ENCODE results near the gene ZBTB16.
A peak's percentile ranks its signal among the peaks of the same experiment; 100 is the strongest.

ZBTB16 gene

DNA sequence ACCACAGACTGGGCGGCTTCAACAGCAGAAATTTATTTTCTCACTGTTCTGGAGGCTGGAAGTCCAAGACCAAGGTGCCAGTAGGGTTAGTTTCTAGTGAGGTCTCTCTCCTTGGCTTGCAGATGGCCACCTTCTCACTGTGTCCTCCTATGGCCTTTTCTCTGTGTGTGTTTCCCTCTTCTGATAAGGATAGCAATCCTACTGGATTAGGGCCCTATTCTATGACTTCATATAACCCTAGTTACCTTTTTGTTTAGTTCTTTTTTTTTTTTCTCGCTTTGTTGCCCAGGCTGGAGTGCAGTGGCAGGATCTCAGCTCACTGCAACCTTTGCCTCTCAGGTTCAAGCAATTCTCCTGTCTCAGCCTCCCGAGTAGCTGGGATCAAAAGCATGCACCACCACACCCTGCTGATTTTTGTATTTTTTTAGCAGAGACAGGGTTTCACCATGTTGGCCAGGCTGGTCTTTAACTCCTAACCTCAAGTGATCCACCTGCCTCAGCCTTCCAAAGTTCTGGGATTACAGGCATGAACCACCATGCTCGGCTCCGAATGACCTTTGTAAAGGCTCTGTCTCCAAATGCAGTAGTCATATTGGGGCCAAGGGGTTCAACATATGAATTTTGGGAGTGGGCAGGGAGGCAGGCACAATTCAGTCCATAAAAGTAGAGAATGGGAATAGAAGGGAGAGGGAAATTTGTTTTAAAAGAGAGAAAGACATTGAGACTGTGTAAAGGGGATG, 211.2 kb downstream of the ZBTB16 start:
- no peak for DNase-seq

DNA sequence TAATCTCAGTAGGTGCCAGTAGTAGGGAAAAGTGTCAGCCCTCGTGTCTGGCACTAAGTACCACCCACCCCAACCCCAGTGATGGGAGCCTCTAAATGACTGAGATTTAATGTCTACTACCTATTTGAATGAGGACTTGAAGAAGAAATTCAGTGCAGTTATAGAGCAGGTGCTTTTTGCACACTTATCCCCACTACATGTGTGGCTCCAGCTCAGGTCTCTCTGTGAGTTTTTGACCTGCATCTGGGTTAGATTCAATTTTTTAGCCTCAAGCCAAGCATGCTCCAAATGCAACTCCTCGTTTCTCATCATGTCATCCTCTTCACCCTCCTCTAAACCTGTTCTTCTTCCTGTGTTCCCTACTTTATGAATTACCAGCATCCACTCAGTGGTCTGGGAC, 211.8 kb downstream of the ZBTB16 start:
- DNase-seq, result no peak

DNA sequence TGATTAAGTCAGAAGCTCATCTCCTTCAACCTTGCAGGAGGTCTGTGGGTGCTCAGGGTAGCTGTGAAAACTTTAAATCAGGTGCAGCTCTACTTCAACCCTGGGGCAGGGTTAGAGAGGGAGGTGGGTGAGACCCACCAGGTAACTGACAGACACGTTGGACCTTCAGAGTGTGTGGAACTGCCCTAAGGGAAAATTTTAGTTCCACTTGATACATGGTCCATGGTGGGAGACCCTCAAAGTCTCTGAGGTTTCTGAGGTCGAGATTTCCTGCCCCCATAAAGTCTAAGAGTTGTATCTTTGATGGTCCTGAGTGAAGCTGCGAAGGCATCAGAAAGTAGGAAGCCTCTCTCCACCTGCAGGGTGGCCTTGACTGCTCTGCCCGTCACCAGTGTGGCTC, 212.8 kb downstream of the ZBTB16 start:
- no peak for DNase-seq

DNA sequence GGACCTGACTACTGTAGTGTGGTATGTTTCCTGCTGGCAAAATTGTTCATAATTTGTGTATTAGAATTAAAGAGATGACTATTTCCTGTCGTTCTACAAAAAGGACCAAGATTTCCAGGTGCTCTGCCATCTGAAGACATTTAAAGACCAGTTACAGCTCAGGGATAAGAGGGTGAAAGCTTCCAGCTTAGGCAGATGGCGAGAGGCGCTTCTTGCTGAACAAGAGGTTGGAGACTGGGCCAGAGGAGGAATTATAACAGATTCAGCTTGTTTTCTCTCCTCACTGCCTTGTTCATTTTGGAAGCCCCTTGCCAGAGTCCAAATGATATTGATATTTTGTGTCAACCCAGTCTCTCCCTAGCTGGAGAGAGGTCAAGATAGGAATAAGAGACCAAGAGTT, 213.6 kb downstream of the ZBTB16 start:
- DNase-seq, result no peak

DNA sequence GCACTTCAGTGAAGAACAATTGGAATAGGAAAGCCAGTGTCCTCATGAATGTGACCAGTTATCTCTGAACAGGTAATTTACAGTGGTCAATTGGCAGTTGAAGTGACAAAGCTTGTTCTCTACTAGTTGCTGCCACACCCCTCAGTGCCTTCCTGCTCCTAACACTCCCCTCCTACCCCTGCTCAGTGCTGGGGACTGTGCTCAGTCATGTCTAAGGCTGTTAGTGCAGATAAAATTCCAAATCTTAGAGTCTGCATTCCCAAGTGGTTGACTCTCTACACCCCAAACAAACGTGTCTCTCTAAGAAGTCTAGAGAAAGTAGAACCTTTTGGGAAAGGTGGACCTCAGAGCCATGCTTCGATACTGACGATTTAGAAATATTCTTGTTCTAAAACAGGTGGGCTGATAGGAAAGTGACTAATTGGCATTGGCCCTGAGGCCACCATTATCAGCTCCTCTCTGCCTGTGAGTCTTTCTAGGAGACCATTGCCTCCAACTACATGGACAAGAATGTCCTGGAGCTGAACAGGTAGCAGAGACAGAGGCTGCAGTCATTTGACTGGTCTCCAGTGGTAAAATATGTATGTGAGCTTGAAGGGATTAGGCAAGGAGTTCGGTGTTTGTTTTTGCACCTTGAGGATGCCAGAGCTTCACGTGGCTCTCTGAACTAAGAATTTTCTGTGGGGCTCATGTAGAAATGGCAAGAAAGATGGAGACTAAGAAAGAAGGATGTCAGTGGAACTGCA, 214.6 kb downstream of the ZBTB16 start:
- no peak for DNase-seq

DNA sequence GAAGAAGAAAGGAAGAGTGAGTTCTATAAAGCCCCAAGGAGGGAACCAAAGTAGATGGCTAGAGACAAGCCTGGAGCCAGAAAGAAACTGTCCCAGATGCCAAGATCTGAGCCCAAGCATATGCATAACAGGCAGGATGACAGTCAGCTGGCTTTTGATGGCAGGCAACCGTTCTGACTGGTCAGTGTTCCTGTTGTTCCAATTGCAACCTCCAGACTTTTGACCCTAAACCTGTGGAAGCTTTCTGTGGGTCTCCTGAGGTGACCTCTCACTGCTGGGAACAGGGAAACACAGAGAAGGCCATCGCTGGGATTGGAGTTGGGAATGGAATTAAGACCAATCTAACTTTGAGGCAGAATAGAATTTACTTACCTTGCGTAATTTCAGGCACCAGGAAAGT, 215.1 kb downstream of the ZBTB16 start:
- no peak for DNase-seq

DNA sequence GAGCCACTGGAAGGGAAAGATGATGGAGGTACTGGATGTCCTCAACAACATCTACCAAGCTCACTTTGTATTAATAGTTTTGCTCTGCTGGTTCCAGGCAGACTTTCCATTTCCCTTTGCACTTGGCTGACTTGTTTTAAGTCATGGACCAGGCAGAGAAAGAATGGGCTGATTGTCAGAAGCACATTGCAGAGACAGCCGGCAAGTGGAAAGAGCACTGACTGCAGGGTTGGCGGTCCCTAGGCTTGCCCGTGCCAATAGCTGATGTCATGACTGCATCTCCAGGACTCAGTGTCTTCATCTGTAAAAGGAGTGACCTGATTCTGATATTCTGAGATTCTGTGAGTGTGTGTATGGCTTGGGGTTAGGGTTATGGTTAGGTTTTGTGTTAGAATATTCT, 215.8 kb downstream of the ZBTB16 start:
- DNase-seq, result no peak

DNA sequence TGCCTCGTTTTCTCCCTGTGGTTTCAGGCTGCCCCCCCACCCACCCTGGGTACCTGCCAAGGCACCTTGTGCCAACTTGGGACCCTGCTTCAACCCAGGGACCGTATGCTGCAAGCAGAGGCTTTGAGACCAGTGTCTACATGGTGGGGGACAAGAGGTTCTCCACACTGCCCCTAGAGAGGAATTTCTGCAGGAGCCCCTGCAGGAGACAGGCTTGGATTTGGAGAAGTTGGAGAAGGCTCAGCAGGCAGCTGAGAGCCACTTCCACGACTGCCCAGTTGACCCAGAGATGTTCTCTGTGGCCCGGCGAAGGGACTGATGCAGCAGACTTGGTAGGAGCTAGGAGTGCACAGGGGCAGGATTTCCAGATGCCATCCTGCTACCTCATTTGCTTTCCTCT, 216.6 kb downstream of the ZBTB16 start:
- no peak for DNase-seq

DNA sequence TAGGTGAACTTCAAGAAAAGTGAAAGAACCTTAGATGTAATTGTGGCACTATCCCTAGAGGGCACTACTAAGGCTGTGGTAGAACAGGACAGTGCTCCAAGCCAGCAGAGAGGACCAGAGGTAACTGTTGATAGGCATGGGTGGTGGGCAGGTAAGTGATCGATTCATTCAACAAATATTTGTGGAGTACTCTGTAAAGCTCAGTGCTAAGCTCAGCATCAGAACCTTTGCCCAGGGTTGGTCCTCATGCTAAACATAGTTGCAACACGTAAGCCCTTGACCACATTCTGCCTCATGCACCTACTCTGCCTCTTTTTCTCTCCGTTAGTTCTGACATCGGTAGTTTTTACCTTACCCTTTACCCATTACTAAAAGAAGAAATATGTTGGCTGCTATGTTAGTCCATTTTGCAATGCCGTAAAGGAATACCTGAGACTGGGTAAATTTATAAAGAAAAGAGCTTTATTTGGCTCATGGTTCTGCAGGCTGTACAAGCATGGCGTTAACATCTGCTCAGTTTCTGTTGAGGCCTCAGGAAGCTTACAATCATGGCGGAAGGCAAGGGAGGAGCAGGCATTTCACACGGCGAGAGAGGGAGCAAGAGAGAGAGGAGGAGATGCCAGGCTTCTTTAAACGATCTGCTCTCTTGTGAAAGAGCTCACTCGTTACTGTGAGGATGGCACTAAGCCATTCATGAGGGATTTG, 218.3 kb downstream of the ZBTB16 start:
- DNase-seq, result no peak

DNA sequence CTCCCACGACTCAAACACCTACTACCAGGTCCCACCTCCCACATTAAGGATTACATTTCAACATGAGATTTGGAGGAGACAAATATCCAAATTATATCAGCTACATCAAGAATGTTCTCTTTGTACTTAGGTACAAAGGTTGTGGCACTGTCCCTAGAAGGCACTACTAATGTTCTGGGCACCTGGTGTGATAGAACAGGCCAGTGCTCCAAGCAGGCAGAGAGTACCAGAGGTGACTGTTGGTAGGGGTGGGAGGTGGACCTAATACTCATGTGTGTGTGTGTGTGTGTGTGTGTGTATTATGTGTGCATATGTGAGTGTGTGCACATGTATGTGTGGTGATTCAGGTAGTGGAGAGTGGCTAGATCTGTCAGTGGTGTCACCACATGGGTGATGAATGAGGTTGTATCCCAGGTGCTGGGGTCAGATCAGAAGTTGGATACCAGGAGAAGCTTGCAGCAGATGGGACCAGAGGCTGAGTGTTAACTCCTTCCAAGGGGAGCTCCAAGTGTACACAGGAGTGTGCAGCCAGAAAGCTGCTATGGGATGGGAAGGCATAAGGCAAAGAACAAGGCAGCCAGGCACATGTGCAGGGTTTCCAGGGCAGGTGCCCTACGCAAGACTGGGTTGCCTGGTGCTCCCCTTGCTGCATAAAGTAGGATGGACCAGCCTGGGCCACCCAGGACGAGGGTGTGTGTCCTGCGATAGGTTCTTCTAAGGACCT, 219.0 kb downstream of the ZBTB16 start:
- no peak for DNase-seq

DNA sequence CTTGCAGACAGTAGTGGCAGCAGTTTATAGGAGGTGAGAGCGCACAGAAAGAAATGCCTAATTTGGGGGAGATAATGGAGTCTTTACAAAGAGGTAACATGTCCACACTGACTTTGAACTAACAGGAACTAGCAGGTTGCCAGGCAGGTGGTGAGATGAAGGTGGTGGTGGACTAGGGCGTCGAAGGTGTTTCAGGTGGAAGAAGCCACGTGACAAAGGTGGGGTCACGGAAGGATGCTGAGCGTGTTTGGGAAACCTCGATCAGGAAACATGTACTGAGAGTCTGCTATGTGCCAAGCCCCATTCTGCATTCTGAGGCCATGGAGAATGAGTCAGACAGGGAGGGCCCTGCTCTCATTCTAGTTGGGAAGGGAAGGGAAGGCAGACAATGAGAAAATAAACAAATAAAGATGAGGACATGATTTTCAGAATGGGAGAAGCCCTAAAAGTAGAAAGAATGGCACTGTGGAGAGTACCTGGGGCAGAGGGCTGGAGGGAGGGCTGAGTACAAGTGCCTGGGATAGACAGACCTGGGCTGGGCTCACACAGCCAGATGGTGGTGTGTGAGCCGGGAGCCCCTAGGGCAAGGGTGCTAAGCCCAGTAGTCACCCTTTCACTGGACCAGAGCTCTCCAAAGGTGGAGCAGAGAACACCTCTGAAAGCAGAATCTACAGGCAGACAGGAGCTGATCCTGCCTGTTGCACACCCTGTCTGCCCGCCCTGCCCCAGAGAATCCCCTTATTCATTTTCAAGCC, 220.5 kb downstream of the ZBTB16 start:
- no peak for DNase-seq

DNA sequence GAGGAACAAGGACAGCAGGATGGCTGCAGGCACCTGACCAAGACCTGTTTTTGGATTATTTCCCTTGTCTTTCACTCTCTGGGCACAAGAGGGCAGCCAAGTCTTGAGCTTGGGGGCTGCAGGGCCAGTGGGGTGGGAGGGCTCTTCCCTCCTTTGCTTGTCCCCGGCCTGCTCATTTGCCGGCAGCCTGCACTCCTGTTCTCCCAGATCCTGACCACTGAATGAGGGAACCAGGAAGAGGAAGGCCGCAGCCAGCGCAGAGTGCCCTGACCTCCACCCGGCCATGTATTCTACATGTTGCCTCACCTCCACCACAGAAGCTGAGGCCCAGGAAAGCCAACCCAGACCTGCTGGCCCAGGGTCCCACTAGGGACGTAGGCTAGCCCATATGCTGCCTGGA, 221.2 kb downstream of the ZBTB16 start:
- DNase-seq, result peak; percentile 79

DNA sequence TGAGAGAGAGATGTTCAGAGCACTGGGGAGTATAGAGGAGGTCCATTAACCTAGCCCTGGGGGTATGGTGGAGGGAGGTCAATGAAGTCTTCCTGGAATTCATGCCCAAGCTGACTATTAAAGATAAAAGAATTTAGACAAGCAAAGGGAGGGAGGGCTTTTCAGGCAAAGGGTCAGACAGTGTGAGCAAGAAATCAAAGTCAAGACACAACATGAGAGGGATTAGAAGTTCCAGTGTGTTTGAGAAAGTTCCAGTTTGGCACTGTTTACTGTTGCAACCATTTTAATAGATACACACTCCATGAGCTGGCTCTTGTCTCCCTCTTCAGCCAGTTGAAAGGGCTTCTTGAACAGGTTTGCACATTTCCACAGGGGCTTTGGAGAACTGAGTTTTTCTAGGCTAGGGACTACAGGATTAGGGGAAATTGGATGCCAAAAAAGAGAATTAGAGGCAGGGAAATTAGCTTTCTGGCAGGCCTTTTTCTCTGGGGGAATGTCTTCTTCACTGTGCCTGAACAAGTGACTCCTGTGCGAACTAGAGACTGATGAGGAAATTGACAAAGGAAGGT, 222.0 kb downstream of the ZBTB16 start:
- no peak for DNase-seq

DNA sequence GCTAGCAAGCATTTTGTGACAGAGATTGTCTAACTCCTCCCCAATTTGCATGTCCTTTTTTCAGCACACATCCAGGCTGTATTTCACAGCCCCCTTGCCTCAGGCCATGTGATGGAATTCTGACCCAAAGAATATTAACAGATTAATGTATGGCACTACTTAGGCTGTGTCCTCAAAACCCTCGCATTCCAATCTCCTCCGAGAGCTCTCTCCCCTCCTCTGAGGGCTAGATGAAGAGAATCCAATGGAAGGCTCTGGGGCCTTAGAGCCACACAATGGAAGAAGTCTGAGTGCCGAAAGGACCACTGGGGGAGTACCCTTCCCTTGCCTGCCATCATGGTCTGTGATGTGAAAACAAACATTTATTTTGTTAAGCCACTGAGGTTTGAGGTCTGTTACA, 223.0 kb downstream of the ZBTB16 start:
- no peak for DNase-seq

DNA sequence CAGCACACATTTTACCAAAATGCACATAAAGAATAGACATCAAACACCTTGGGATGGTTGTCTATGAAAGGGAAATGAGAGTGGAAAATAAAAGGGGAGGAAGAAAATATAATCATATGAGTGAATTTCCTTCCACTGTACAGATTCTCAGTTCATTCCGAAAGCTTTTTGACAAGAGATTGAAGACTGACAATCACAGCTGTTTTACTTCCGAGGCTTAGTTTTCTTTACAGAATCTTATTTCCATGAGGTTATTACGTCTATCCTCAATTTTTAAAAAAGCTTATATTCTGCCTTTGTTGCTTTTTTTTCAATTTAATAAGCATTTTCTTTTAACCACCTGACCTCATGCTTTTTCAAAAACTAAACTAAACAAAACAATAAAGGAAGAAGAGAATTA, 223.9 kb downstream of the ZBTB16 start:
- no peak for DNase-seq

DNA sequence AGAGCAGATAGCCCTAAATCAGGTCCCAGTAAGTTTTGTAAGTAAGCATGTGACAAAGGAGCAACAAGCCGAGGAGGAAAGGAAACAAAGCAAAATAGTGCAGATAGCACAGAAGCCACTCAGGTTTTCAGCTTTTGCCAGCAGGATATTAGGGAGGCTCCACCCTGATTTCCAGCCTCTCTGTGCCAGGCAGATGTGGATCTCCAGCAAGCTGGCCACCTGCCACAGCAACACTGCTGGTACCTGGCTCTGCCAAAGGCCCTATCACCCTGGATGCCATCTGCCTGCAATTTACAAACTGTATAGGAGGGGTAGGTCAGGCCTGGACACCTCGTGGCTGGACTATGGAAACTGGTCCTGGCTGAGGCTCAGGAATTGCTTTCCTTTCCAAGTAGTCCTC, 224.5 kb downstream of the ZBTB16 start:
- no peak for DNase-seq

DNA sequence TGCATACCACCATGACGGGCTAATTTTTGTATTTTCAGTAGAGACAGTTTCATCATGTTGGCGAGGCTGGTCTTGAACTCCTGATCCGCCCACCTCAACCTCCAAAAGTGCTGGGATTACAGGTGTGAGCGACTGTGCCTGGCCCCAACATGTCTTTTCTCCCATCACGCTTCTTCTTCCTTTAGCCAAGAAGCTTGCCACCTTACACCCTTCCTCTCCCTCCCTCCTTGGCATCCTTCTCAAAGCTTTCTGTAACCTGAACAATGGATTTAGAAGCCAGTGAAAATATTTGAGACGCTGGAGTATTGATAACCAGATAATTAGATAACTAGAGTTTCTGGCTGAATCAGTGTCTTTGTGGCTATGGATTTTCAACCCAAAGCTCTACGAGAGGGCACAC, 225.4 kb downstream of the ZBTB16 start:
- DNase-seq, result no peak

DNA sequence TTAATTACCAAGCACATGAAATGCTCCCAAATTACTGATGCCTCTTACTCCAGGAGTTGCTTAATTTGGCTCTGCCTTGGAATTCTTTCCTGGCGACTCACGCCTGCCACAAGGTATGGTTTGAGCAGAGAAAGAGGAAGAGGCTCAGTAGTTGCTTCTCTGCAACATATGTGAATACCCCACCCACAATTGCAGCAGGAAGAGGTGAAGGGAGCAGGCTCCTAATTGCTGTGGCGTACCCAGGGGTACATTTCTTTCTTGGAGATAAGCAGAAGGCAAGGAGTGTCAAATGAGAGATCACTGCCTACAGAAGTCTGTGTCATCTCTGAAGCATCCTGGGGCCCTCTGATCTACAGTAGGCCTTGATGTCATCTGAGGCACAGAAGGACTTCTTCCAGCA, 226.1 kb downstream of the ZBTB16 start:
- no peak for DNase-seq

DNA sequence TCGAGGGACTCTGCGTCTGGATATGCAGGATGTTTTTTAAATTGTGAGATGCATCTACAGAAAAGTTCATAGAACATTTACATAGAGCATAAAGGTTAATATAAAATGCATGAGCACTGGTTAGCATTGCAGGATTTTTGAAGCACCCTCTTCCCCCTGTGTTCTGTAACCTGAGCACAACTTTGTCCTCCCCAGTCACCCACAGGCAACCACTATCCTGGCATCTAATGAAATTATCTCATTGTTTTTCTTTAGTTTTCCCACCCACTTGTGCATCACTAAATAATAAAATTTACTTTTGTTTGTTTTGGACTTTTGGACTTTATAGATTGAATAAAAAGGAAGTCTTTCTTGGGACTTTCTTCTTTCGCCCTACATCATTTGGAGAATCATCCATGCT, 226.7 kb downstream of the ZBTB16 start:
- DNase-seq, result no peak

DNA sequence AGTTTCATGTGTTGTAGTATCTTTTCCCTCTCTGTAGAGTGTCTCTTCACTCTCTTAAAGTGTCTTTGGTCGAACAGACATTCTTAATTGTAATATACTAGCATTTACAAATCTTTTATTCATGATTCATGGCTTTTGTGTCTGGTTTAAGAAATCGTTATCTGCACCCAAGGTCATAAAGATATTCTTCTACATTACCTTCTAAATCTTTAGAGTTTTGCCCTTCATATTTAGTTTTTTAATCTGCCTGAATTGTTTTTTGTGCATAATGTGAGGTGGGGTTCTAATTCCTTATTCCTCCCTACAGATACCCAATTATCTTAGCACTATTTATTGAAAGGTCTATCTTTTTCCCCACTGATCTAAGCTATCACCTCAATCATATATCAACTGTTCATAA, 227.6 kb downstream of the ZBTB16 start:
- DNase-seq, result no peak

DNA sequence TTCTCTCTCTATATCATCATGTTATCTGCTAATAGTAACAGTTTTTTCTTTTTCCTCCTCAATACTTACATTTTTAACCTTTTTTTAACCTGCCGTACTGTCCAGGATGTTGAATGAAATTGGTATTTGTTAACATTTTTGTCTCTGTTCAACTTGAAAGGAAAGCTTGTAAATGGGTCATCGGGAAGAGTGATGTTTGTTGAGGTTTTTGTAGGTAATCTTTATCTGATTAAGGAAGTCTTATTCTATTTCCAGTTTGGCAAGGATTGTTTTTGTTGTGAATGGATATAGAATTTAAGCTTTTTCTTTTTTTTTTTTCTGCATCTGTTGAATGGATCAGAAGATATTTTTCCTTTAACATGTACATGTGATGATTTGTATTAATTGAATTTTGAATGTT, 228.6 kb downstream of the ZBTB16 start:
- DNase-seq, result no peak

DNA sequence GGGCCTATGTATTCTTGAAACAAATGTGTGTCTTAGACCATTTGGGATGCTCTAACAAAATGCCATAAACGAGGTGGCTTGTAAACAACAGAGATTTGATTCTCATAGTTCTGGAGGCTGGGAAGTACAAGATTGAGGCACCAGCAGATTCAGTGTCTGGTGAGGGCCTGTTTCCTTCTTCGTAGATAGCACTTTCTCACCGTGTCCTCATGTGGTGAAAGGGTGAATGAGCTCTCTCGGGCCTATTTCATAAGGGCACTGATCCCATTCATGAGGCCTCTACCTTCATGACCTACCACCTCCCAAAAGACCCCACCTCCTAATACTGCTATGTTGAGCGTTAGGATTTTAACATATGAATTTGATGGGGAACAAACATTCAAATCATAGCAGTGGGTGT, 230.3 kb downstream of the ZBTB16 start:
- DNase-seq, result no peak

Data from kidney glomerular epithelial cell (primary cell).